Superior temporal gyrus (tissue), 1 donor: ENCODE results near the gene SYT2.
"Not testable (repeated sequence)": the region's sequence is repeated elsewhere in the genome, so short reads cannot be mapped to it uniquely, and the experiment has no call there.

Experiments used
- DNase-seq: peaks from one replicate; pipeline ENCODE4 v3.0.0-alpha.2; 2016; ENCODE audit errors: extremely low spot score

Gene SYT2

GRCh38 chr1:202643397-202644218 lies 66.6 kb downstream of the SYT2 start:
- no peak for DNase-seq

- no peak for DNase-seq
Measured at GRCh38 chr1:202642619-202643291, 67.5 kb downstream of the SYT2 start.

GRCh38 chr1:202642212-202642611 lies 68.0 kb downstream of the SYT2 start:
- DNase-seq, result no peak

GRCh38 chr1:202639500-202639899 lies 70.8 kb downstream of the SYT2 start:
- no peak for DNase-seq

GRCh38 chr1:202638701-202639305 lies 71.5 kb downstream of the SYT2 start:
- DNase-seq, result not testable (repeated sequence)

- no peak for DNase-seq
Measured at GRCh38 chr1:202638019-202638700, 72.1 kb downstream of the SYT2 start.

- DNase-seq, result not testable (repeated sequence)
Measured at GRCh38 chr1:202637321-202638018, 72.8 kb downstream of the SYT2 start.

GRCh38 chr1:202636171-202636570 lies 74.1 kb downstream of the SYT2 start:
- DNase-seq, result not testable (repeated sequence)

GRCh38 chr1:202632241-202632640 lies 78.0 kb downstream of the SYT2 start:
- DNase-seq, result no peak

GRCh38 chr1:202631076-202631923 lies 79.0 kb downstream of the SYT2 start:
- no peak for DNase-seq

GRCh38 chr1:202630541-202630940 lies 79.7 kb downstream of the SYT2 start:
- DNase-seq, result no peak

- DNase-seq, result not testable (repeated sequence)
Measured at GRCh38 chr1:202630096-202630495, 80.2 kb downstream of the SYT2 start.

GRCh38 chr1:202629257-202629811 lies 80.9 kb downstream of the SYT2 start:
- DNase-seq, result not testable (repeated sequence)

- DNase-seq, result no peak
Measured at GRCh38 chr1:202628646-202629215, 81.5 kb downstream of the SYT2 start.

- no peak for DNase-seq
Measured at GRCh38 chr1:202627841-202628565, 82.3 kb downstream of the SYT2 start.

GRCh38 chr1:202627036-202627435 lies 83.2 kb downstream of the SYT2 start:
- DNase-seq, result not testable (repeated sequence)

GRCh38 chr1:202625416-202626360 lies 84.6 kb downstream of the SYT2 start:
- no peak for DNase-seq

GRCh38 chr1:202624781-202625108 lies 85.5 kb downstream of the SYT2 start:
- DNase-seq, result no peak
